Neural crest cell (in vitro differentiated cells): ENCODE data around the gene FRMD5. TPM values are rescaled to one million over a fixed set of nuclear protein-coding genes. Genes with fewer than 3 reads are reported as not detected.
A peak's percentile ranks its signal among the peaks of the same experiment; 100 is the strongest.

ENCODE experiments used
- DNase-seq: peaks from one replicate; pipeline ENCODE4 v3.0.0; 2021; ENCODE audit warnings: low read depth, mixed read lengths, low spot score
- H3K27ac Mint-ChIP-seq: one replicate; pipeline ENCODE4 v1.8.0; 2021; ENCODE audit warnings: mild to moderate bottlenecking, mixed read lengths; ENCODE audit not compliant: unreplicated experiment
- H3K27me3 Mint-ChIP-seq: 2 replicates; pipeline ENCODE4 v1.8.0; 2021; ENCODE audit warnings: low read depth, mild to moderate bottlenecking, mixed read lengths
- H3K36me3 Mint-ChIP-seq: 2 replicates; pipeline ENCODE4 v1.8.0; 2021; ENCODE audit warnings: low read depth, mild to moderate bottlenecking, mixed read lengths
- H3K4me1 Mint-ChIP-seq: 2 replicates; pipeline ENCODE4 v1.8.0; 2021; ENCODE audit warnings: mixed read lengths
- H3K4me3 Mint-ChIP-seq: one replicate; pipeline ENCODE4 v1.8.0; 2021; ENCODE audit warnings: mild to moderate bottlenecking, mixed read lengths
- H3K9me3 Mint-ChIP-seq: 2 replicates; pipeline ENCODE4 v1.8.0; 2021; ENCODE audit warnings: mixed read lengths
- CTCF ChIP-seq: fragments of 200-600 bp; sonication (generic); conservative IDR thresholded peaks from 2 replicates; pipeline ENCODE4 v1.5.0; 2021; ENCODE audit warnings: antibody characterized with exemption, mild to moderate bottlenecking
- total RNA-seq: library from RNA; stranded (reverse); gene quantifications from 2 replicates; pipeline ENCODE4 v1.2.1, GENCODE V29; 2021

FRMD5 gene
- total RNA-seq, 1 donor from 2014 or later = 4.3 TPM

- no peak for TF ChIP-seq CTCF
- DNase-seq = no peak
- Mint-ChIP-seq H3K27me3 (no peaks in the 10 kb centered on the region), H3K27ac (no peak overlapping the region), H3K9me3 (no peaks in the 10 kb centered on the region), H3K4me1 (peaks cover 9% of the 10 kb centered on the region), H3K4me3 (no peak overlapping the region), H3K36me3 (no peaks in the 10 kb centered on the region)
Measured at GRCh38 chr15:43915631-43916325, 279.3 kb downstream of the FRMD5 start.

GRCh38 chr15:43913941-43914340 is 281.1 kb downstream of the FRMD5 start:
- Mint-ChIP-seq H3K27ac (no peak overlapping the region), H3K9me3 (no peaks in the 10 kb centered on the region), H3K4me1 (peaks cover 9% of the 10 kb centered on the region), H3K36me3 (no peaks in the 10 kb centered on the region), H3K4me3 (no peak overlapping the region), H3K27me3 (no peaks in the 10 kb centered on the region)
- TF ChIP-seq CTCF = no peak
- DNase-seq = no peak

GRCh38 chr15:43913026-43913780 is 281.9 kb downstream of the FRMD5 start:
- Mint-ChIP-seq H3K27me3 (no peaks in the 10 kb centered on the region), H3K36me3 (no peaks in the 10 kb centered on the region), H3K27ac (no peak overlapping the region), H3K9me3 (no peaks in the 10 kb centered on the region), H3K4me1 (peaks cover 9% of the 10 kb centered on the region), H3K4me3 (no peak overlapping the region)
- no peak for TF ChIP-seq CTCF
- no peak for DNase-seq

- H3K27ac Mint-ChIP-seq = peak overlapping the region; percentile 35
- DNase-seq = no peak
Measured at GRCh38 chr15:43912208-43912607, 282.9 kb downstream of the FRMD5 start.

GRCh38 chr15:43911235-43911781 is 283.8 kb downstream of the FRMD5 start:
- Mint-ChIP-seq H3K27me3 (no peaks in the 10 kb centered on the region), H3K27ac (peak overlapping the region; percentile 62), H3K4me3 (no peak overlapping the region), H3K36me3 (no peaks in the 10 kb centered on the region), H3K9me3 (no peaks in the 10 kb centered on the region), H3K4me1 (peaks cover 9% of the 10 kb centered on the region)
- no peak for DNase-seq
- TF ChIP-seq CTCF = no peak

More at GRCh38 chr15:43912208-43912607, 282.9 kb downstream of the FRMD5 start:
- Mint-ChIP-seq H3K4me3 (no peak overlapping the region), H3K4me1 (peaks cover 9% of the 10 kb centered on the region), H3K9me3 (no peaks in the 10 kb centered on the region), H3K27me3 (no peaks in the 10 kb centered on the region), H3K36me3 (no peaks in the 10 kb centered on the region)
- TF ChIP-seq CTCF = no peak
